Hepatocyte (in vitro differentiated cells): Measurements from ENCODE around the gene VTN. TPM values are rescaled to one million over a fixed set of nuclear protein-coding genes. Genes with fewer than 3 reads are reported as not detected.

Experiments
- DNase-seq: peaks from one replicate; pipeline ENCODE4 v3.0.0-alpha.2; 2016; ENCODE audit warnings: low spot score
- H2AFZ ChIP-seq: fragments of 200-600 bp; sonication (generic); 2 replicates; pipeline ENCODE4 v1.6.0; 2016; ENCODE audit warnings: antibody characterized with exemption, mild to moderate bottlenecking
- H3K27ac ChIP-seq: fragments of 200-600 bp; sonication (generic); 2 replicates; pipeline ENCODE4 v1.5.1; 2016; ENCODE audit warnings: mild to moderate bottlenecking
- H3K27me3 ChIP-seq: fragments of 200-600 bp; sonication (generic); 2 replicates; pipeline ENCODE4 v1.6.1; 2016
- H3K36me3 ChIP-seq: fragments of 200-600 bp; sonication (generic); replicated peaks from 2 replicates; pipeline ENCODE4 v1.5.1; 2016; ENCODE audit warnings: low read depth; ENCODE audit not compliant: insufficient read depth
- H3K4me1 ChIP-seq: fragments of 200-600 bp; sonication (generic); 2 replicates; pipeline ENCODE4 v1.5.1; 2016; ENCODE audit warnings: mild to moderate bottlenecking, moderate library complexity; ENCODE audit not compliant: insufficient read depth
- H3K4me2 ChIP-seq: fragments of 200-600 bp; sonication (generic); 2 replicates; pipeline ENCODE4 v1.6.0; 2016
- H3K4me3 ChIP-seq: fragments of 200-600 bp; sonication (generic); 2 replicates; pipeline ENCODE4 v1.5.1; 2016; ENCODE audit warnings: mild to moderate bottlenecking
- H3K79me2 ChIP-seq: fragments of 200-600 bp; sonication (generic); 2 replicates; pipeline ENCODE4 v1.6.0; 2017; ENCODE audit warnings: mild to moderate bottlenecking
- H3K9me2 ChIP-seq: fragments of 200-600 bp; sonication (generic); replicated peaks from 2 replicates; pipeline ENCODE4 v1.6.0; 2017; ENCODE audit warnings: mild to moderate bottlenecking; ENCODE audit not compliant: insufficient read depth
- H3K9me3 ChIP-seq: fragments of 200-600 bp; sonication (generic); 2 replicates; pipeline ENCODE4 v1.5.1; 2016; ENCODE audit warnings: low read depth, mild to moderate bottlenecking
- H4K20me1 ChIP-seq: fragments of 200-600 bp; sonication (generic); 2 replicates; pipeline ENCODE4 v1.6.0; 2016; ENCODE audit warnings: mild to moderate bottlenecking; ENCODE audit not compliant: insufficient read depth, poor library complexity, severe bottlenecking
- EZH2 ChIP-seq: fragments of 200-600 bp; sonication (generic); IDR thresholded peaks from 2 replicates; pipeline ENCODE4 v1.6.1; 2016; ENCODE audit warnings: antibody characterized with exemption, mild to moderate bottlenecking, borderline replicate concordance
- EZH2phosphoT487 ChIP-seq: fragments of 200-600 bp; sonication (generic); IDR thresholded peaks from one replicate; pipeline ENCODE4 v1.6.1; 2018; ENCODE audit warnings: antibody characterized with exemption, mild to moderate bottlenecking, low read depth, moderate library complexity; ENCODE audit not compliant: unreplicated experiment, severe bottlenecking
- WGBS: methylation state at CpG from one replicate; pipeline ENCODE4 v1.1.6; 2016; ENCODE audit warnings: low lambda C conversion rate; ENCODE audit errors: missing lambda C conversion rate; 5-methylcytosine and 5-hydroxymethylcytosine counted together
- polyA plus RNA-seq: library from polyadenylated mRNA; unstranded; fragments of >200 nt; fragmentation: Nextera tagmentation; extraction: Ambion mirVana; gene quantifications from 2 replicates; pipeline ENCODE4 v1.2.1, GENCODE V29; 2016
- total RNA-seq: library from RNA; depleted of rRNA; stranded (reverse); fragments of >200 nt; gene quantifications from 2 replicates; pipeline ENCODE4 v1.2.3, GENCODE V29; 2014
- TF ChIP-seq, protein P1 (sequence below): fragments of 200-600 bp; sonication (generic); IDR thresholded peaks from 2 replicates; pipeline ENCODE4 v1.5.1; 2016; ENCODE audit warnings: antibody characterized with exemption, mild to moderate bottlenecking; ENCODE audit not compliant: poor library complexity

Gene VTN
- total and polyA plus RNA-seq, 2 experiments from 2014 or later, result 763 to 1,128 TPM

- no peak overlapping the region for H3K4me2 ChIP-seq
- peaks cover 11% of the 10 kb centered on the region for H3K4me1 ChIP-seq
- WGBS, result 68% methylated on average over 7 of the region's 7 CpGs
- H3K27me3 ChIP-seq, result no peaks in the 10 kb centered on the region
- no peaks in the 10 kb centered on the region for H3K79me2 ChIP-seq
- peak overlapping the region; percentile 23 for H3K27ac ChIP-seq
- peak; percentile 62 for DNase-seq
- H3K9me3 ChIP-seq, result no peaks in the 10 kb centered on the region
- TF ChIP-seq, protein P1, sequence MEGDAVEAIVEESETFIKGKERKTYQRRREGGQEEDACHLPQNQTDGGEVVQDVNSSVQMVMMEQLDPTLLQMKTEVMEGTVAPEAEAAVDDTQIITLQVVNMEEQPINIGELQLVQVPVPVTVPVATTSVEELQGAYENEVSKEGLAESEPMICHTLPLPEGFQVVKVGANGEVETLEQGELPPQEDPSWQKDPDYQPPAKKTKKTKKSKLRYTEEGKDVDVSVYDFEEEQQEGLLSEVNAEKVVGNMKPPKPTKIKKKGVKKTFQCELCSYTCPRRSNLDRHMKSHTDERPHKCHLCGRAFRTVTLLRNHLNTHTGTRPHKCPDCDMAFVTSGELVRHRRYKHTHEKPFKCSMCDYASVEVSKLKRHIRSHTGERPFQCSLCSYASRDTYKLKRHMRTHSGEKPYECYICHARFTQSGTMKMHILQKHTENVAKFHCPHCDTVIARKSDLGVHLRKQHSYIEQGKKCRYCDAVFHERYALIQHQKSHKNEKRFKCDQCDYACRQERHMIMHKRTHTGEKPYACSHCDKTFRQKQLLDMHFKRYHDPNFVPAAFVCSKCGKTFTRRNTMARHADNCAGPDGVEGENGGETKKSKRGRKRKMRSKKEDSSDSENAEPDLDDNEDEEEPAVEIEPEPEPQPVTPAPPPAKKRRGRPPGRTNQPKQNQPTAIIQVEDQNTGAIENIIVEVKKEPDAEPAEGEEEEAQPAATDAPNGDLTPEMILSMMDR, result peak; percentile 38
- no peak for TF ChIP-seq EZH2
- no peak for TF ChIP-seq EZH2phosphoT487
- no peak overlapping the region for H2AFZ ChIP-seq
- no peak overlapping the region for H3K4me3 ChIP-seq
- no peaks in the 10 kb centered on the region for H3K36me3 ChIP-seq
- H4K20me1 ChIP-seq, result no peaks in the 10 kb centered on the region
- no peaks in the 10 kb centered on the region for H3K9me2 ChIP-seq
These were observed 23.3 kb downstream of the VTN start for GRCh38 chr17:28346746-28347246.

- TF ChIP-seq, protein P1, result no peak
- TF ChIP-seq EZH2phosphoT487, result no peak
- TF ChIP-seq EZH2, result no peak
- 88% methylated on average over 2 of the region's 2 CpGs for WGBS
- Histone ChIP-seq H3K4me3 (no peak overlapping the region), H2AFZ (no peak overlapping the region), H4K20me1 (no peaks in the 10 kb centered on the region), H3K36me3 (no peaks in the 10 kb centered on the region), H3K4me1 (peaks cover 11% of the 10 kb centered on the region), H3K9me3 (no peaks in the 10 kb centered on the region), H3K27me3 (no peaks in the 10 kb centered on the region), H3K9me2 (no peaks in the 10 kb centered on the region), H3K27ac (peak overlapping the region; percentile 23), H3K79me2 (no peaks in the 10 kb centered on the region), H3K4me2 (no peak overlapping the region)
- no peak for DNase-seq
These were observed 23.9 kb downstream of the VTN start for GRCh38 chr17:28346199-28346580.

DNA sequence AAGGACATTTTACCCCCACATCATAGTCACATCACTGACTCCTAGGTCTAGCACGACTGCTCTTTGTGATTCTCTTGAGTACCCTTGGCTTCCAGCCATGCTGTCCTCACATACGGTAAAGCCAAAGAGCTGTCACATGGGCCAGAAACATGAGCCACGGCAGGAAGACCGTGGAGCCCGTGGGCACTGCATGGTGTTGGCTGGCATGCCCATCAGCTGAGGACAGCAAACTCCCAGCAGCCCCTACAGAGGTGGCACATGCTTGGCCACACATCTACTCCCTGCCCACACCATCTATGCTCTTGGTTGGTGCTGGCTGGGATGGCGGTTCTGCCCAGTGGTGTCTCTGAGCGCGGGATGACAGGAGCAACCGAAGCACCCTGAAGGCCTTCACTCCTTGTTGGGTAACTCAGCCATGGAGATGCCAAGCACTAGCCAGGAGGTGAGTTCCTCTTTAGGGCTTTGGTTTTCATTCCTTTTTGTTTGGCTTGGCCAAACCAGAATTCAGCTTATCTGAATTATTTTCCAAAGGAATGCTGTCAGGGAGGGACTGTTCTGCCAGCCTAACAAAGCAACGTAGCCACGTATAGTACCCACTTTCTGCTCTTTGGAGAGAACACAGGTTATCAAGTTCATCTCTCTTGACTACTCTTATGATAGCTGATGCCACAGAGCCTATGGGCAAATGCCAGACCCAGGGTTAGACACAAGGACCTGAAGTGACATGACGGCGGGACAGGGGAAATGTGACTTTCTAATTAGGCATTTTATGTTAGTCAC, 24.5 kb downstream of the VTN start:
- Histone ChIP-seq H3K4me3 (no peak overlapping the region), H3K9me3 (no peaks in the 10 kb centered on the region), H2AFZ (no peak overlapping the region), H3K36me3 (no peaks in the 10 kb centered on the region), H3K9me2 (no peaks in the 10 kb centered on the region), H3K27ac (peak overlapping the region; percentile 23), H4K20me1 (no peaks in the 10 kb centered on the region), H3K4me2 (no peak overlapping the region), H3K4me1 (peaks cover 11% of the 10 kb centered on the region), H3K79me2 (no peaks in the 10 kb centered on the region), H3K27me3 (no peaks in the 10 kb centered on the region)
- 88% methylated on average over 13 of the region's 13 CpGs for WGBS
- TF ChIP-seq EZH2 (no peak), EZH2phosphoT487 (no peak)
- TF ChIP-seq, protein P1, result no peak
- no peak for DNase-seq
